HCT116 (cell line): ENCODE measurements around the gene CCBE1. TPM values are rescaled to one million over a fixed set of nuclear protein-coding genes. Genes with fewer than 3 reads are reported as not detected.

ENCODE experiments used
- ATAC-seq: fragments of 200-7000 bp; cut with Tn5 transposase; 2 replicates; pipeline ENCODE4 v1.9.1; 2020; ENCODE audit warnings: mild to moderate bottlenecking, moderate library complexity
- BruUV-seq: library from RNA; stranded (reverse); fragments of 400-500 nt; replicated peaks from 2 replicates; lab custom pipeline; 2021; lab: Mats Ljungman, UMichigan
- CTCF ChIA-PET: fragments of 300-600 bp; sonication (Branson Sonifier 250); formaldehyde crosslinking; loops from one replicate; lab custom pipeline; 2021; ENCODE audit warnings: antibody characterized with exemption; lab: Charles Lee
- POLR2A ChIA-PET: fragments of 300-600, 350-600 bp; sonication (Branson Sonifier 250); formaldehyde crosslinking; loops from one replicate; lab custom pipeline; 2021; ENCODE audit warnings: antibody characterized with exemption; lab: Charles Lee
- RAD21 ChIA-PET, 2 experiments: fragments of 300-600 bp; sonication (Branson Sonifier 250); formaldehyde crosslinking; loops; one replicate each; lab custom pipeline; 2023; ENCODE audit warnings: low total read pairs in 2 of 2; ENCODE audit not compliant: uncharacterized antibody in 2 of 2, unreplicated experiment in 2 of 2, low non-redundant PET in 1 of 2; lab: Charles Lee
- DNase-seq: peaks from one replicate; pipeline ENCODE4 v3.0.0-alpha.2; 2010; ENCODE audit warnings: low read depth, low spot score
- H2AFZ ChIP-seq: fragments of 200-600 bp; shearing (Covaris generic), sonication (generic); 2 replicates; pipeline ENCODE4 v1.6.1; 2017; ENCODE audit warnings: low read depth, mixed run types, mixed read lengths, antibody characterized with exemption, low read length; ENCODE audit not compliant: poor library complexity, severe bottlenecking
- H3K27ac ChIP-seq: 2 replicates; pipeline ENCODE4 v1.5.1; 2012; ENCODE audit warnings: low read depth, low read length
- H3K27me3 ChIP-seq: fragments of 200-600 bp; sonication (generic); 2 replicates; pipeline ENCODE4 v1.6.1; 2016; ENCODE audit warnings: mixed run types, low read length, mixed read lengths; ENCODE audit not compliant: insufficient read depth
- H3K36me3 ChIP-seq, 2 experiments: fragments of 200-500 bp in 1 of 2; fragments of 200-600 bp in 1 of 2; sonication (Bioruptor generic) in 1 of 2; sonication (generic) in 1 of 2; 2 replicates each; pipeline versions ENCODE4 v1.5.1 to v1.6.1; 2014 to 2016; ENCODE audit warnings: low read length in 2 of 2, inconsistent platforms in 1 of 2, mixed read lengths in 1 of 2, mixed run types in 1 of 2; ENCODE audit not compliant: insufficient read depth in 2 of 2, control insufficient read depth in 1 of 2
- H3K4me1 ChIP-seq, 2 experiments: fragments of 200-600 bp in 1 of 2; sonication (generic) in 1 of 2; 2 replicates each; pipeline versions ENCODE4 v1.5.1 to v1.6.1; 2012 to 2017; ENCODE audit warnings: low read length in 2 of 2, inconsistent platforms in 1 of 2, mild to moderate bottlenecking in 1 of 2, mixed read lengths in 1 of 2, mixed run types in 1 of 2, moderate library complexity in 1 of 2; ENCODE audit not compliant: insufficient read depth in 2 of 2, control insufficient read depth in 1 of 2
- H3K4me2 ChIP-seq: fragments of 200-600 bp; sonication (generic); 2 replicates; pipeline ENCODE4 v1.6.1; 2017; ENCODE audit warnings: mixed run types, low read length, mixed read lengths
- H3K4me3 ChIP-seq, 2 experiments: fragments of 200-600 bp in 1 of 2; sonication (generic) in 1 of 2; replicated peaks in 1 of 2; 2 replicates each; pipeline ENCODE4 v1.5.1; 2011 to 2016; ENCODE audit warnings: low read length in 2 of 2, control low read depth in 1 of 2, low read depth in 1 of 2, mild to moderate bottlenecking in 1 of 2, mixed read lengths in 1 of 2, mixed run types in 1 of 2
- H3K79me2 ChIP-seq: fragments of 200-600 bp; sonication (generic); 2 replicates; pipeline ENCODE4 v1.6.1; 2017; ENCODE audit warnings: mild to moderate bottlenecking, mixed run types, low read length, moderate library complexity, mixed read lengths; ENCODE audit not compliant: insufficient read depth
- H3K9ac ChIP-seq: fragments of 200-600 bp; sonication (generic); 2 replicates; pipeline ENCODE4 v1.6.1; 2016; ENCODE audit warnings: low read length, mixed read lengths
- H3K9me2 ChIP-seq: fragments of 200-600 bp; sonication (generic), shearing (Covaris generic); 2 replicates; pipeline ENCODE4 v1.6.1; 2017; ENCODE audit warnings: mixed run types, mild to moderate bottlenecking, moderate library complexity; ENCODE audit not compliant: insufficient read depth
- H3K9me3 ChIP-seq, 2 experiments: fragments of 200-500 bp in 1 of 2; fragments of 200-600 bp in 1 of 2; sonication (Bioruptor generic) in 1 of 2; sonication (generic) in 1 of 2; 2 replicates each; pipeline ENCODE4 v1.6.1; 2014 to 2017; ENCODE audit warnings: low read length in 2 of 2, mixed read lengths in 2 of 2, inconsistent platforms in 1 of 2, low read depth in 1 of 2, mild to moderate bottlenecking in 1 of 2, mixed run types in 1 of 2, moderate library complexity in 1 of 2; ENCODE audit not compliant: control insufficient read depth in 1 of 2, insufficient read depth in 1 of 2
- H4K20me1 ChIP-seq: fragments of 200-600 bp; sonication (generic), shearing (Covaris generic); 2 replicates; pipeline ENCODE4 v1.6.1; 2017; ENCODE audit warnings: mixed run types, mild to moderate bottlenecking, moderate library complexity; ENCODE audit not compliant: insufficient read depth
- CEBPB ChIP-seq: IDR thresholded peaks from 2 replicates; pipeline ENCODE4 v1.6.1; 2012; ENCODE audit warnings: low read depth
- EGR1 ChIP-seq: IDR thresholded peaks from 2 replicates; pipeline ENCODE4 v1.6.1; 2012; ENCODE audit warnings: low read depth
- EZH2phosphoT487 ChIP-seq: fragments of 200-600 bp; IDR thresholded peaks from 2 replicates; pipeline ENCODE4 v1.6.1; 2018; ENCODE audit warnings: antibody characterized with exemption, borderline replicate concordance
- REST ChIP-seq: IDR thresholded peaks from 2 replicates; pipeline ENCODE4 v1.6.1; 2012; ENCODE audit warnings: low read depth
- SP1 ChIP-seq: IDR thresholded peaks from 2 replicates; pipeline ENCODE4 v1.6.1; 2012; ENCODE audit warnings: low read depth
- intact Hi-C: fragments of 100-400 bp; cut with micrococcal nuclease; formaldehyde crosslinking; loops from 2 replicates; pipeline ENCODE4 v1.10.0; 2022
- total RNA-seq: library from RNA; stranded (reverse); gene quantifications from one replicate; pipeline ENCODE4 v1.2.1, GENCODE V29; 2021; ENCODE audit not compliant: unreplicated experiment

Gene CCBE1
- total RNA-seq, 1 experiment from 2014 or later, result 0.84 TPM

- no TSS peak for BruUV-seq
- H3K9me2 ChIP-seq, result no peaks in the 10 kb centered on the region
- H4K20me1 ChIP-seq, result no peaks in the 10 kb centered on the region
- intact Hi-C loops, result no loop called here
- H3K4me3 ChIP-seq, result no peak overlapping the region
- H3K79me2 ChIP-seq, result no peaks in the 10 kb centered on the region
- no peak for DNase-seq
- RAD21 ChIA-PET, result no interaction called here
- no peak for ATAC-seq
- H3K9ac ChIP-seq, result no peak overlapping the region
- CTCF ChIA-PET, result no interaction called here
- no peaks in the 10 kb centered on the region for H3K4me1 ChIP-seq
- H3K27me3 ChIP-seq, result 0 out of 2 replicates have a peak, but pooled peaks cover 5% of the 10 kb centered on the region
- no peak for TF ChIP-seq SP1
- TF ChIP-seq EGR1, result no peak
- no peaks in the 10 kb centered on the region for H3K9me3 ChIP-seq
- no peak overlapping the region for H3K27ac ChIP-seq
- no peak overlapping the region for H2AFZ ChIP-seq
- H3K4me2 ChIP-seq, result no peak overlapping the region
- no peaks in the 10 kb centered on the region for H3K36me3 ChIP-seq
- POLR2A ChIA-PET, result no interaction called here
Observed at GRCh38 chr18:59448546-59448945, 248.7 kb downstream of the CCBE1 start.

- no TSS peak for BruUV-seq
Observed at GRCh38 chr18:59446012-59446411, 251.2 kb downstream of the CCBE1 start.

More at GRCh38 chr18:59446012-59446411, 251.2 kb downstream of the CCBE1 start:
- Histone ChIP-seq H3K27me3 (peaks cover 9% of the 10 kb centered on the region; the same call in 1 of the 2 replicates), H3K9me3 (no peaks in the 10 kb centered on the region), H3K79me2 (no peaks in the 10 kb centered on the region), H3K9me2 (no peaks in the 10 kb centered on the region), H3K9ac (no peak overlapping the region), H2AFZ (no peak overlapping the region), H3K27ac (no peak overlapping the region), H3K4me3 (no peak overlapping the region), H3K36me3 (no peaks in the 10 kb centered on the region), H4K20me1 (no peaks in the 10 kb centered on the region), H3K4me2 (no peak overlapping the region), H3K4me1 (no peaks in the 10 kb centered on the region)
- no peak for TF ChIP-seq EZH2phosphoT487
- TF ChIP-seq REST, result peak; percentile 54
- TF ChIP-seq CEBPB, result no peak
- ChIA-PET POLR2A (no interaction called here), CTCF (no interaction called here), RAD21 (no interaction called here)
- DNase-seq (no peak), ATAC-seq (no peak)
- intact Hi-C loops, result no loop called here
